ENCODE measurements around the gene HMGN5.

DNA sequence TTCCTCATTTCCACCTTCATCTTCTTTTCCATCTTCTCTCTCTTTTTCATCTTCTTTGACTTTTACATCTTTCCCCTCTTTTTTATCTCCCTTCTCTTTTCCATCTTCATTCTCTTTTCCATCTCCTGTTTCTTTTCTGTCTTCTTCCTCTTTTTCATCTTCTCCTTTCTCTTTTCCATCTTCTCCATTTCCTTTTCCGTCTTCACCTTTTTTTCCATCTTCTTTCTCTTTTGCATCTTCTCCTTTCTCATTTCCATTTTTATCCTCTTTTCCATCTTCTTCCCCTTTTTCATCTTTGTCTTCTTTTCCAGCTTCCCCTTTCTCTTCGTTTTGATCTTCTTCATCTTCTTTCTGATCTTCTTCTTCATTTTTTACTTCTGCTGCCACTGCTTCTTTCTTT is 87.0 kb downstream of the HMGN5 start:
- TF ChIP-seq, protein P1, sequence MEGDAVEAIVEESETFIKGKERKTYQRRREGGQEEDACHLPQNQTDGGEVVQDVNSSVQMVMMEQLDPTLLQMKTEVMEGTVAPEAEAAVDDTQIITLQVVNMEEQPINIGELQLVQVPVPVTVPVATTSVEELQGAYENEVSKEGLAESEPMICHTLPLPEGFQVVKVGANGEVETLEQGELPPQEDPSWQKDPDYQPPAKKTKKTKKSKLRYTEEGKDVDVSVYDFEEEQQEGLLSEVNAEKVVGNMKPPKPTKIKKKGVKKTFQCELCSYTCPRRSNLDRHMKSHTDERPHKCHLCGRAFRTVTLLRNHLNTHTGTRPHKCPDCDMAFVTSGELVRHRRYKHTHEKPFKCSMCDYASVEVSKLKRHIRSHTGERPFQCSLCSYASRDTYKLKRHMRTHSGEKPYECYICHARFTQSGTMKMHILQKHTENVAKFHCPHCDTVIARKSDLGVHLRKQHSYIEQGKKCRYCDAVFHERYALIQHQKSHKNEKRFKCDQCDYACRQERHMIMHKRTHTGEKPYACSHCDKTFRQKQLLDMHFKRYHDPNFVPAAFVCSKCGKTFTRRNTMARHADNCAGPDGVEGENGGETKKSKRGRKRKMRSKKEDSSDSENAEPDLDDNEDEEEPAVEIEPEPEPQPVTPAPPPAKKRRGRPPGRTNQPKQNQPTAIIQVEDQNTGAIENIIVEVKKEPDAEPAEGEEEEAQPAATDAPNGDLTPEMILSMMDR (IDR thresholded peaks at IDR 0.05; ENCODE audit: low read depth, low read length, poor library complexity, severe bottlenecking): no peak
- no peak for TF ChIP-seq EZH2phosphoT487 (IDR thresholded peaks at IDR 0.05; ENCODE audit: borderline replicate concordance, low read length)
